SH-SY5Y (cell line): ENCODE results near the gene CNGB1.

Source experiments
- GATA2 ChIP-seq: IDR thresholded peaks from 2 replicates; pipeline ENCODE4 v1.6.1; 2011; ENCODE audit warnings: mild to moderate bottlenecking, low read depth, low read length
- GATA3 ChIP-seq: IDR thresholded peaks from 2 replicates; pipeline ENCODE4 v1.6.1; 2011; ENCODE audit warnings: low read depth, mild to moderate bottlenecking, low read length, moderate library complexity

GRCh38 chr16:57890752-57891111 lies 80.2 kb downstream of the CNGB1 start:
- TF ChIP-seq GATA2 = no peak
- TF ChIP-seq GATA3 = no peak
